Brain pericyte (primary cell): Measurements from ENCODE around the gene PPFIA2.

Source experiments
- DNase-seq: peaks from one replicate; pipeline ENCODE4 v3.0.0-alpha.2; 2012; ENCODE audit warnings: low read depth, low spot score

The PPFIA2 gene

GRCh38 chr12:81759190-81760051 lies at the start of gene PPFIA2:
Gene PPFIA2 (minus strand): TSS chr12:81759350.
- no peak for DNase-seq

- DNase-seq, result no peak
These were observed 41.4 kb upstream of the PPFIA2 start for GRCh38 chr12:81800298-81801148.

- no peak for DNase-seq
These were observed 39.1 kb upstream of the PPFIA2 start for GRCh38 chr12:81798294-81798693.

- DNase-seq, result no peak
These were observed 38.0 kb upstream of the PPFIA2 start for GRCh38 chr12:81797100-81797499.

- no peak for DNase-seq
These were observed 33.5 kb upstream of the PPFIA2 start for GRCh38 chr12:81792666-81793065.

GRCh38 chr12:81779216-81779615 lies 20.1 kb upstream of the PPFIA2 start:
- no peak for DNase-seq

- DNase-seq, result no peak
These were observed 19.6 kb upstream of the PPFIA2 start for GRCh38 chr12:81778719-81779118.

- no peak for DNase-seq
These were observed 545 bp downstream of the PPFIA2 start for GRCh38 chr12:81758421-81759189.

- no peak for DNase-seq
These were observed 1.3 kb downstream of the PPFIA2 start for GRCh38 chr12:81757731-81758365.

- DNase-seq, result no peak
These were observed 29.4 kb downstream of the PPFIA2 start for GRCh38 chr12:81729781-81730180.

- DNase-seq, result no peak
These were observed 31.8 kb downstream of the PPFIA2 start for GRCh38 chr12:81727391-81727790.

- DNase-seq, result no peak
These were observed 32.5 kb downstream of the PPFIA2 start for GRCh38 chr12:81726634-81727033.

GRCh38 chr12:81723361-81723760 lies 35.8 kb downstream of the PPFIA2 start:
- no peak for DNase-seq

- no peak for DNase-seq
These were observed 37.1 kb downstream of the PPFIA2 start for GRCh38 chr12:81722004-81722403.

- no peak for DNase-seq
These were observed 40.5 kb downstream of the PPFIA2 start for GRCh38 chr12:81718616-81719015.

- DNase-seq, result no peak
These were observed 46.6 kb downstream of the PPFIA2 start for GRCh38 chr12:81712536-81712935.

- no peak for DNase-seq
These were observed 53.6 kb downstream of the PPFIA2 start for GRCh38 chr12:81705586-81705985.

- no peak for DNase-seq
These were observed 59.6 kb downstream of the PPFIA2 start for GRCh38 chr12:81699551-81699950.

- no peak for DNase-seq
These were observed 67.1 kb downstream of the PPFIA2 start for GRCh38 chr12:81692008-81692407.

GRCh38 chr12:81683881-81684280 lies 75.3 kb downstream of the PPFIA2 start:
- no peak for DNase-seq

GRCh38 chr12:81679614-81680013 lies 79.5 kb downstream of the PPFIA2 start:
- DNase-seq, result no peak
